Measurements from ENCODE around the gene RAD23A.

- no peak for TF ChIP-seq CTCF (IDR thresholded peaks at IDR 0.05)
- TF ChIP-seq POLR2A (IDR thresholded peaks at IDR 0.05) = no peak
These were observed 29.6 kb downstream of the RAD23A start for GRCh38 chr19:12975221-12975741.

Data from body of pancreas (tissue), 4 donors.